K562 (cell line): ENCODE measurements around the gene PFDN2. TPM values are rescaled to one million over a fixed set of nuclear protein-coding genes. Genes with fewer than 3 reads are reported as not detected.

Experiments
- ATAC-seq: fragments of 200-7000 bp; cut with Tn5 transposase; 3 replicates; pipeline ENCODE4 v1.9.1; 2020; ENCODE audit warnings: moderate library complexity
- BruUV-seq: library from RNA; stranded (reverse); fragments of 400-500 nt; replicated peaks from 2 replicates; lab custom pipeline; 2021; lab: Mats Ljungman, UMichigan
- CTCF ChIA-PET: fragments of 300-600 bp; formaldehyde crosslinking; extraction: SDS; loops from one replicate; lab custom pipeline; 2021; ENCODE audit warnings: low intra/inter-chr PET ratio; lab: Yijun Ruan, JAX
- POLR2A ChIA-PET: fragments of 300-600, 350-650 bp; sonication (Branson Sonifier 250); formaldehyde crosslinking; extraction: SDS; loops from one replicate; lab custom pipeline; 2021; ENCODE audit warnings: antibody characterized with exemption, inconsistent platforms; lab: Yijun Ruan, JAX
- DNase-seq, 4 experiments: peaks; one replicate each; pipeline versions ENCODE4 v3.0.0 to v3.0.0-alpha.2; 2011 to 2018; ENCODE audit warnings: low spot score in 3 of 4, mixed read lengths in 3 of 4; ENCODE audit errors: extremely low read depth in 1 of 4
- FAIRE-seq: peaks from 2 replicates; lab custom pipeline; 2011; peaks lifted over from hg19 to GRCh38; lab: Jason Lieb, UNC
- H2AFZ ChIP-seq: 2 replicates; pipeline ENCODE4 v1.6.0; 2011; ENCODE audit warnings: low read depth, low read length, control low read depth, inconsistent platforms
- H3K27ac ChIP-seq: fragments of 200-600 bp; 3 replicates; pipeline ENCODE4 v1.8.0; 2011; ENCODE audit warnings: low read depth, mild to moderate bottlenecking, control low read depth, inconsistent platforms, low read length, moderate library complexity, mixed read lengths; ENCODE audit errors: extremely low read depth
- H3K27me3 ChIP-seq, 2 experiments: fragments of 300-600 bp in 1 of 2; 2 replicates in 1 of 2; 3 replicates in 1 of 2; pipeline versions ENCODE4 v1.6.0 to v1.8.0; 2011; ENCODE audit warnings: inconsistent platforms in 2 of 2, low read length in 2 of 2, mild to moderate bottlenecking in 1 of 2, mixed read lengths in 1 of 2, moderate library complexity in 1 of 2; ENCODE audit not compliant: control insufficient read depth in 2 of 2, insufficient read depth in 2 of 2
- H3K36me3 ChIP-seq: fragments of 300-600 bp; 3 replicates; pipeline ENCODE4 v1.8.0; 2011; ENCODE audit warnings: mild to moderate bottlenecking, low read length, inconsistent platforms; ENCODE audit not compliant: control insufficient read depth, insufficient read depth
- H3K4me1 ChIP-seq, 2 experiments: fragments of 200-600 bp in 1 of 2; replicated peaks in 1 of 2; 2 replicates in 1 of 2; 3 replicates in 1 of 2; pipeline versions ENCODE4 v1.5.1 to v1.8.0; 2011; ENCODE audit warnings: inconsistent platforms in 2 of 2, low read length in 2 of 2, mild to moderate bottlenecking in 1 of 2, mixed read lengths in 1 of 2, moderate library complexity in 1 of 2; ENCODE audit not compliant: control insufficient read depth in 2 of 2, insufficient read depth in 2 of 2
- H3K4me2 ChIP-seq: 2 replicates; pipeline ENCODE4 v1.6.1; 2011; ENCODE audit warnings: low read length, control low read depth, inconsistent platforms, mixed read lengths; ENCODE audit not compliant: insufficient read depth
- H3K4me3 ChIP-seq: fragments of 200-600 bp; sonication (generic), shearing (Covaris generic); 2 replicates; pipeline ENCODE4 v1.5.1; 2016; ENCODE audit warnings: control low read depth, inconsistent platforms
- H3K79me2 ChIP-seq: fragments of 200-600 bp; 3 replicates; pipeline ENCODE4 v1.8.0; 2011; ENCODE audit warnings: low read length, inconsistent platforms; ENCODE audit not compliant: control insufficient read depth, insufficient read depth
- H3K9ac ChIP-seq, 2 experiments: 2 replicates each; pipeline versions ENCODE4 v1.6.0 to v1.6.1; 2011; ENCODE audit warnings: low read depth in 2 of 2, low read length in 2 of 2, control low read depth in 1 of 2, inconsistent platforms in 1 of 2, mild to moderate bottlenecking in 1 of 2, mixed read lengths in 1 of 2; ENCODE audit not compliant: insufficient read depth in 1 of 2
- H3K9me1 ChIP-seq: one replicate; pipeline ENCODE4 v1.6.0; 2011; ENCODE audit warnings: inconsistent platforms, mild to moderate bottlenecking, low read length, moderate library complexity; ENCODE audit not compliant: control insufficient read depth, insufficient read depth
- H3K9me3 ChIP-seq: replicated peaks from 2 replicates; pipeline ENCODE4 v1.5.1; 2011; ENCODE audit warnings: low read depth, low read length, inconsistent platforms; ENCODE audit not compliant: control insufficient read depth, insufficient read depth
- H4K20me1 ChIP-seq: replicated peaks from 2 replicates; pipeline ENCODE4 v1.6.1; 2011; ENCODE audit warnings: low read length, inconsistent platforms, mixed read lengths; ENCODE audit not compliant: control insufficient read depth, insufficient read depth
- CBFA2T3 ChIP-seq: fragments of 450-650 bp; IDR thresholded peaks from 2 replicates; pipeline ENCODE4 v1.6.1; 2017
- DACH1 ChIP-seq: fragments of 450-650 bp; IDR thresholded peaks from 2 replicates; pipeline ENCODE4 v1.6.1; 2018; ENCODE audit not compliant: partially characterized antibody
- HOMEZ ChIP-seq: fragments of 250-450 bp; sonication (Bioruptor Pico); IDR thresholded peaks from 2 replicates; pipeline ENCODE4 v1.4.0; 2020; ENCODE audit warnings: mild to moderate bottlenecking, moderate library complexity
- IRF9 ChIP-seq: fragments of 450-650 bp; IDR thresholded peaks from 2 replicates; pipeline ENCODE4 v1.6.1; 2016; ENCODE audit warnings: missing biosample characterization, missing genetic modification characterization
- KAT2B ChIP-seq: IDR thresholded peaks from one replicate; pipeline ENCODE4 v1.6.1; 2012; ENCODE audit warnings: low read depth, mild to moderate bottlenecking, control low read depth, inconsistent platforms, low read length, moderate library complexity
- MTF1 ChIP-seq: fragments of 250-450 bp; sonication (Bioruptor Pico); IDR thresholded peaks from 2 replicates; pipeline ENCODE4 v1.9.0; 2021; ENCODE audit warnings: moderate library complexity, mild to moderate bottlenecking, inconsistent platforms, borderline replicate concordance
- NR2C2 ChIP-seq, 2 experiments: fragments of 200-800 bp in 1 of 2; sonication (Bioruptor generic) in 1 of 2; sonication (generic) in 1 of 2; formaldehyde crosslinking in 1 of 2; IDR thresholded peaks; 2 replicates each; pipeline versions ENCODE4 v1.6.1 to v1.8.0; 2016 to 2022; ENCODE audit warnings: mild to moderate bottlenecking in 1 of 2, missing compliant biosample characterization in 1 of 2, missing genetic modification characterization in 1 of 2, missing genetic modification reagents in 1 of 2
- NR2F6 ChIP-seq: fragments of 450-650 bp; formaldehyde crosslinking; IDR thresholded peaks from 2 replicates; pipeline ENCODE4 v1.4.0; 2020; ENCODE audit warnings: mild to moderate bottlenecking
- PHB2 ChIP-seq: fragments of 450-650 bp; IDR thresholded peaks from 2 replicates; pipeline ENCODE4 v1.6.1; 2017; ENCODE audit warnings: low read depth
- RREB1 ChIP-seq: fragments of 250-450 bp; sonication (Bioruptor Pico); IDR thresholded peaks from 2 replicates; pipeline ENCODE4 v1.4.0; 2020
- ZNF347 ChIP-seq: fragments of 450-650 bp; formaldehyde crosslinking; IDR thresholded peaks from 2 replicates; pipeline ENCODE4 v1.4.0; 2020; ENCODE audit warnings: low read depth, mild to moderate bottlenecking, moderate library complexity
- ZNF76 ChIP-seq: fragments of 250-450 bp; sonication (Bioruptor Pico); IDR thresholded peaks from 2 replicates; pipeline ENCODE4 v1.4.0; 2020; ENCODE audit warnings: mild to moderate bottlenecking, moderate library complexity, borderline replicate concordance
- WGBS: fragments of 100-300 bp; shearing (Covaris generic); methylation state at CpG from one replicate; pipeline ENCODE4 v1.1.6; 2016; ENCODE audit warnings: low coverage, mixed read lengths; ENCODE audit not compliant: insufficient coverage; ENCODE audit errors: missing lambda C conversion rate; 5-methylcytosine and 5-hydroxymethylcytosine counted together
- in situ Hi-C: fragments of 300-500 bp; cut with MboI; formaldehyde crosslinking; loops from 4 replicates; pipeline ENCODE4 v1.15.0; 2018; ENCODE audit warnings: inconsistent platforms, mixed read lengths
- intact Hi-C: fragments of 100-400 bp; cut with micrococcal nuclease; formaldehyde crosslinking; loops from 2 replicates; pipeline ENCODE4 v1.14.2; 2022
- polyA plus RNA-seq, 8 experiments: library from polyadenylated mRNA; depleted of rRNA in 4 of 8; stranded (reverse) in 5 of 8; unstranded in 3 of 8; fragments of >200 nt; fragmentation: Nextera tagmentation in 2 of 8; fragmentation: Illumina TruSeq in 1 of 8; extraction: Ambion mirVana in 2 of 8; extraction: Trizol in 1 of 8; gene quantifications; 2 replicates each; pipeline versions ENCODE4 v1.2.1 to v1.2.3, GENCODE V29; 2011 to 2014; ENCODE audit warnings: inconsistent platforms in 1 of 8, missing spikeins in 1 of 8
- total RNA-seq, 7 experiments: library from RNA; depleted of rRNA in 6 of 7; stranded (reverse); fragments of >200 nt in 6 of 7; fragmentation: Illumina TruSeq in 2 of 7; extraction: Trizol in 2 of 7; gene quantifications; 2 replicates each; pipeline versions ENCODE4 v1.2.1 to v1.2.3, GENCODE V29; 2011 to 2021; ENCODE audit warnings: low replicate concordance in 1 of 7

The PFDN2 gene
- total and polyA plus RNA-seq, 9 of the 15 experiments (the other 6 are each of a cell fraction or from before 2014, with no cell fraction given) = 50.2 to 361 (median 144) TPM

- H3K36me3 ChIP-seq = peaks cover 60% of the 10 kb centered on the region
- no peak overlapping the region for H2AFZ ChIP-seq
- in situ Hi-C loops (no loop called here), intact Hi-C loops (no loop called here)
- 62% methylated on average over 4 of the region's 4 CpGs for WGBS
- peaks cover 3% of the 10 kb centered on the region; the same call in 1 of the 2 replicates for H4K20me1 ChIP-seq
- DNase-seq (peak in 1 of 4 experiments; percentile 15), FAIRE-seq (no peak), ATAC-seq (no peak)
- no peaks in the 10 kb centered on the region for H3K9me3 ChIP-seq
- H3K27me3 ChIP-seq = no peaks in the 10 kb centered on the region
- H3K4me2 ChIP-seq = no peak overlapping the region
- no peak overlapping the region for H3K4me3 ChIP-seq
- H3K27ac ChIP-seq = no peak overlapping the region
- no TSS peak for BruUV-seq
- peaks cover 3 to 15% of the 10 kb centered on the region in 2 experiments; a peak in 3 of 5 replicates for H3K4me1 ChIP-seq
- H3K9ac ChIP-seq = no peak overlapping the region; a peak in 1 of 4 replicates
- no peaks in the 10 kb centered on the region for H3K9me1 ChIP-seq
- peaks cover 52% of the 10 kb centered on the region for H3K79me2 ChIP-seq
- CTCF ChIA-PET = no interaction called here
- POLR2A ChIA-PET = interaction anchor here (0.6 to 3.1 kb wide), 4 partner anchors 11 to 1040 kb away, joined by 3 to 39 read pairs (median 6); partner anchors contain the start of genes NIT1 and PFDN2
- TF ChIP-seq IRF9 (tag) (no peak), CBFA2T3 (no peak), PHB2 (no peak), ZNF347 (no peak), NR2C2 (CRISPR knock-in tag; IDR thresholded peaks at IDR 0.05) (no peak), NR2C2 (tag; IDR thresholded peaks at IDR 0.05) (no peak), ZNF76 (CRISPR knock-in tag) (no peak), MTF1 (CRISPR knock-in tag) (no peak), HOMEZ (CRISPR knock-in tag) (no peak), RREB1 (CRISPR knock-in tag) (no peak), NR2F6 (CRISPR knock-in tag) (no peak), DACH1 (no peak), KAT2B (no peak)
These were observed 11.0 kb upstream of the PFDN2 start for GRCh38 chr1:161128591-161129420.
